ENCODE measurements around the gene MAB21L2.
"Not testable (repeated sequence)": the region's sequence is repeated elsewhere in the genome, so short reads cannot be mapped to it uniquely, and the experiment has no call there.

Gene MAB21L2

GRCh38 chr4:150582146-150582872 lies at the start of gene MAB21L2:
Gene MAB21L2 (plus strand): TSS chr4:150582151. CDS start chr4:150583030, 879 bp downstream.
- DNase-seq = no peak

DNA sequence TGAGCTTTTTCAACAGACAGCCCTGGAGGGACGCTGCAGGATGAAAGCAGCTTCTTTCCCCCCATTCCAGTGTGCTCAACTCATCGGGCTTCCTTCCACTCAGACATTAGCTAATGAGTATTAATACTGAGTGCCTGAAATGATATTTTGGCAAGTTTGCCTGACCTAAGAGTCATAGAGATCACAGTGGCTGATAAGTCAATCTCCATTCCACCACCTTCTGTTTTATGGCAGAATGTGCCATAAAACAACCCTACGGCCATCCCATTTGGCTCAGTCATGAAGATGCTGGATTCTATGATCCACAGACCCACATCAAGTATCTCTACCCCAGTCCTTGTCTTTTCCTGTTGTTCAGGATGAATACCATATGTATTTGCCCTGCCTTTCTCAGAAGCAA lies 48.3 kb upstream of the MAB21L2 start:
- DNase-seq = no peak

DNA sequence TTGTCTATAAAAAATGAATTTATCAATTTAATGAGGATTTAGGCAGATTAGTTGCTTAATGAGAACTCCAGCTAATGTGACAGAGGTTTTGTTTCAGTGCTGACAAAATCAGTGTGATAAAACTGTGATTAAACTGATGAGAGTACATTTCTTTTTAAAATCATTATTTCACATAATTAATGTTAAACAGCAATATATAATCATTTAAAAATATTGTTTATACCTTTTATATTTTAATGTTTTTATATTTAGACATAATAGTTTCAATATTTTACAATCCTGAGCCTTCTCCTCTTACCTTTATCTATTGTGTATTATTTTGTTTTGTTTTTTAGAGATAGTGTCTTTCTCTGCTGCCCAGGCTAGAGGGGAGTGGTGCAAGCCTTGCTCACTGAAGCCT lies 47.1 kb upstream of the MAB21L2 start:
- no peak for DNase-seq

GRCh38 chr4:150537911-150538310 lies 44.0 kb upstream of the MAB21L2 start:
- DNase-seq = not testable (repeated sequence)

GRCh38 chr4:150540536-150540935 lies 41.4 kb upstream of the MAB21L2 start:
- no peak for DNase-seq

DNA sequence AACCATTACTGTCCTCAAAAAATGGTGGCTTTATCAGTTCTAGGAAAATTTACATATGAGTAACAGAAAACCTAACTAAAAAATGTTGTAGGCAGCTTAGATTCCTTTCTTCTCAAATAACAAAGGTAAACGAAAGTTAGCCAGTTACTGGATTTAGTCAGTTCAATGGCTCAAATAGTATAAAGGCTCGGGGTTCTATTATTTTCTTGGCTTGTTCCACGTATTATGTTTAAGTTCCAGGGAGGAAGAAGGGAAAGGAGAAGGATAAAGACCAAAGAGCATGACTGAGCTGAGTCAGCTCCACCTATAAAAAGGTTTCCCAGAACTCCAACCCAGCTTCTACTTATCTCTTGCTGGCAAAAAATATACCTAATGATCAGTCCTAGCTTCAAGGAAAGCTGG lies 41.0 kb upstream of the MAB21L2 start:
- DNase-seq = no peak

- DNase-seq = no peak
These were observed 40.3 kb upstream of the MAB21L2 start for GRCh38 chr4:150541681-150542080.

DNA sequence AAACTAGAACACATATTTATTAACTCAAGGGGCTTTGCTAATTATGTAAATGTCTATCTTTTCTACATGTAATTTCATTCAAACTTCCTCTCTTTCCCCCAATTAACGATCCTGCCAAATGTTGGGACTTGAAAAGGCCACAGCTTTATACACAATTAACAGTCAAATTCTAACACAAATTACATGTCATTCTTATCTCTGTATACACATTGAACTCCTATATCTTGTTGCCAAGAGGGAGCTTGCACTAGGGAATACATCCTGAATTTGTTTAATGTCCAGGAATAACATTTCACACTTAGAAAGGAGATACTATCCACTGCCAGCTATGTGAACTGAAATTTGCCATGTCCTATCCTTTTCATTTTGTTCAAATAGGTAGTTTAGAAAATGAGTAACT lies 38.9 kb upstream of the MAB21L2 start:
- no peak for DNase-seq

GRCh38 chr4:150546286-150546685 lies 35.7 kb upstream of the MAB21L2 start:
- no peak for DNase-seq

DNA sequence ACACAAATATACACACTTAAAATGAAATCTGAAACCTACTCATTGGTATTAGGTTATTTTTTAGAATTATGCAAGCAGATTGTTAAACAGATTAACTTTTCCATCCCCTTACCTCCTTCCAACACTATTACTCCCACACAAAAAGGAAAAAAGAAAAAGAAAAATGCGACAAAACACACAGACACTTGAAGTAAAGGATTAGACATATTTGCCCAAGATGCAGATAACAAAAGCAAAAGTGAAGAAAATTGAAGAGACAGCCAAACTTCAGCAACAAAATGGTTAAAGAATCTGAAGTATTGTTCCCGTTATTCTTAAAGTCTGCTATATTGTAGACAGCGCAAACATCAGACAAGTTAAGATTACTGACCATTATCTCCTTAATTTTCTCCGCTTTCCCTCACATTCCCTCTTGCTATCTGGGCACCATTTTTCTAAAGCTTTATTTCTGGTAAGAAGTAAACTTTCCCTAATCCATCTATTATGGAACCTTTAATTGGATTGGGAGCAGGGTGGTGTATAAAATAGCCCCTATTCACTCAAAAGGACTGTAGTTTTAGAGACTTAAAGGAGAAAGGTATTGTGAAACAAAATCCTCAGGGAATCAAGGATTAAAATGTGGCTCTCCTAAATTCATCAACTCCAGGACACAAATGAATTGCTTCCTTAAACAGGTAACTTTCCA lies 34.7 kb upstream of the MAB21L2 start:
- DNase-seq = no peak

DNA sequence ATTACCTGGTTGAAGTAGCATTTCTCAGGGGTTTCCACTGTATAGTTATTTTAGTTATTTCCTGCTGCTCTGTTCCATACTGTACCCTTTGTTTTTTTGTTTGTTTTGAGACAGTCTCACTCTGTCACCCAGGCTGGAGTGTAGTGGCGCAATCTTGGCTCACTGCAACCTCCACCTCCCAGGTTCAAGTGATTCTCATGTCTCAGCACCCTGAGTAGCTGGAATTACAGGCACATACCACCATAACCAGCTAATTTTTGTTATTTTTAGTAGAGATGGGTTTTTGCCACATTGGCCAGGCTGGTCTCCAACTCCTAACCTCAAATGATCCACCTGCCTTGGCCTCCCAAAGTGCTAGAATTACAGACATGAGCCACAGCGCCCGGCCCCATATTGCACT lies 24.1 kb upstream of the MAB21L2 start:
- not testable (repeated sequence) for DNase-seq

DNA sequence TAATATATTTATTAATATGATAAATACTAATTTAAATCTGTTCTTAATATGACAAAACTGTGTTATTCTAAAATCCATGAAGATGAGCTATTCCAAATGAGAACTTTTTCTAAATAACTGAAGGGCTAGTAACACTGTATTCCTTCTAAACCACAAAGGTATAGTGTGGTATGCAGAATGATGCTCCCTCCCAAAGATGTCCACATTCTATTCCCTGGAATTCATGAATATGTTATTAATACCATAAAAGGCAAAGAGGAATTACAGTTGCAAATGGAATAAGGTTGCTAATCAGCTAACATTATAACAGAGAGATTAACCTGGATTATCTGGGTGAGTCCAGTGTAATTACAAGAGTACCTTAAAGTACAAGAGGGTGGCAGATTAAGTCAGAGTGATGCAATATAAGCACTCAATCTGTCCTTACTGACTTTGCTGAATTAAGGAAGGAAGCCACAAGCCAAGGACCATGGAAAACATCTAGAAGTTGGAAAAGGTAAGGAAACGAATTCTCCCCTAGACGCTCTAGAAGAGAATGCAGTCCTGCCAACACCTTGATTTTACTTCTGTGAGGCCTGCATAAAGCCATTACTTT lies 20.7 kb upstream of the MAB21L2 start:
- DNase-seq = no peak

- no peak for DNase-seq
These were observed 19.7 kb upstream of the MAB21L2 start for GRCh38 chr4:150562250-150562649.

- no peak for DNase-seq
These were observed 19.2 kb upstream of the MAB21L2 start for GRCh38 chr4:150562751-150563150.

DNA sequence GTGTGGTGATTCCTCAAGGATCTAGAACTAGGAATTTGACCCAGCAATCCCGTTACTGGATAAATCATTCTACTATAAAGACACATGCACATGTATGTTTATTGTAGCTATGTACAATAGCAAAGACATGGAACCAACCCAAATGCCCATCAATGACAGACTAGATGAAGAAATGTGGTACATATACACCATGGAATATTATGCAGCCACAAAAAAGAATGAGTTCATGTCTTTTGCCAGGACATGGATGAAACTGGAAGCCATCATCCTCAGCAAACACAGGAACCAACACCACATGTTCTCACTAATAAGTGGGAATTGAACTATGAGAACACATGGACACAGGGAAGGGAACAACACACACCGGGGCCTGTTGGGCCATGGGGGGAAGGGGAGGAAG lies 17.0 kb upstream of the MAB21L2 start:
- DNase-seq = not testable (repeated sequence)

DNA sequence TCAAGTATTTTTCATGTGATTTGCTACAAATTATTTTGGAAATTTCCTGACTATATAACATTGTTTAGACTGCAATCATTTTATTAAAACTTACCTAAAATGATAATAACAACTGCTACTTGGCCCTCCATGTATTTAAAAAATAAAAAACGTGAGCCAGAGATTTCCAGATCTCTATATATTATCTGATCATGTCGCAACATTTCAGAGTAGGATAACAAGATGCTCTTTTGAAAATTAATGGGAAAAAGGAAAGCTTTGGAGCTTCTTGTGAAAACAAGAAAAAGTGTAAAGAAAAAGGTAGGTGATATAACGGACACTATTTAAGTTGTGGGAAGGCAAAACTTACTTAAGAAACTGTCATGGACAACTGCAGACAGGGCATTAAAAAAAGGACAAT lies 14.9 kb upstream of the MAB21L2 start:
- no peak for DNase-seq

DNA sequence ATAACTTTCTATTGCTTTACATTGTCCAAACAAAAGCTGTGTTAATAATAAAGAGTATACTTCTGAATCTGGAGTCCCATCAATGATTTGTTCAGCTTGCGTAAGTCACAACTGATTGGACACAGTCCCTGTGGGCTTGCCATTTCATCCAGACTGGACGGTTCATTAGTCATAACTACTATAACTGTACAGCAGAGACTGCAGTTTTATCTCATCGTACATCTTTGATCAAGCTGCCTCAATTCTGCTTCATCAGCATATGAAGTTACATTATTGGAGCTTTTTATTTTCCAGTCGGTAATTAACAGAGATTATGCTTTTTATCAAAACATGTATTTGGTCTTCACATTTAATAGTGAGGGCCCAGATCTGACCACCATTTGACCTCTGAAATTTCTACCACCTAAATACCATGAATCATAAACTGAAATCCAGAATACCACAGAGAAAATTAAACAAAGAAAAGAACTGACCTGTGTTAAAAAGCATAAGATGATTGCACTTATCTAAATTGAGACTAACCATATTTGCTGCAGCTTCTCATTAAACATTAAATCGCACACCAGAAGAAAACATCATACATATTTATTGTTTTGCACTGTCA lies 12.5 kb upstream of the MAB21L2 start:
- DNase-seq = no peak

- DNase-seq = no peak
These were observed 11.9 kb upstream of the MAB21L2 start for GRCh38 chr4:150569998-150570535.

- DNase-seq = no peak
These were observed 11.1 kb upstream of the MAB21L2 start for GRCh38 chr4:150570862-150571261.

- DNase-seq = no peak
These were observed 9.0 kb upstream of the MAB21L2 start for GRCh38 chr4:150572704-150573504.

- DNase-seq = no peak
These were observed 8.4 kb upstream of the MAB21L2 start for GRCh38 chr4:150573534-150573933.

DNA sequence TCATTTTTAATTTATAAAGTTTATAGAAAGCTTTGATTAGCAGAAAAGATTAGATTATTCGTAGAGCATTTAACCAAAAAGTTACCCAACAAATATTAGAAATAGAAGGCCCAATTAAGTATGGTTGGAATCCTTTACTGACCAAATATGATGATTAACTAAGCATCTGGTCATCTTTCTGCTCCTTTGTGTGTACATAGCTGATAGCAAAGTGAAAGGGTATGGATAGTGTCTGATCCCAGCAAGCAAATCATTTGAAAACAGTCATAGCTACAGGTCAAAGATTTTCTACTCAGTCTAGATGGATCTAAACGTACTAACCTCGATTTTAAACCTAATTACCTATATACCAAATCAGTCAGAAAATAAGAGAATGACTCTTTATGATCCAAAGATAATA lies 7.3 kb upstream of the MAB21L2 start:
- DNase-seq = no peak

DNA sequence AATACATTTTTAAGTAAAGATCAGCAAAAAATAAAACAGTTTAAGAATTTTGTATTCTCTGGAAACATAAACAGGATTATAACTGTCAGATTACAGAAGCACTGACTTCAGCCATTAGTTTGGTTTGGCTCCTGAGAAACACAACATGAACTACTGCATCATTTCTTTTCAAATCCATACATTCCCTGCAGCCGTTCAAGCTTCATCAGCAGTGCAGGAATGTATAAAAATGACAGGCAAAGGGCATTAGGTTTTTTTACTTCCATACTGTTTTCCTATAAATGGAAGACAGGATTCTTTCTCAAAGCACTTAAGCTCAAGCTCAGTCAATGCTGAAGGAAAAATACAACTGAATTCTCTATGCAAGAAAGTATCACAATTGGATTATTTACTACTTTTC lies 4.2 kb upstream of the MAB21L2 start:
- DNase-seq = no peak
